ENCODE data around the gene CEACAM6.
"Not testable (repeated sequence)": the region's sequence is repeated elsewhere in the genome, so short reads cannot be mapped to it uniquely, and the experiment has no call there.

The CEACAM6 gene

DNA sequence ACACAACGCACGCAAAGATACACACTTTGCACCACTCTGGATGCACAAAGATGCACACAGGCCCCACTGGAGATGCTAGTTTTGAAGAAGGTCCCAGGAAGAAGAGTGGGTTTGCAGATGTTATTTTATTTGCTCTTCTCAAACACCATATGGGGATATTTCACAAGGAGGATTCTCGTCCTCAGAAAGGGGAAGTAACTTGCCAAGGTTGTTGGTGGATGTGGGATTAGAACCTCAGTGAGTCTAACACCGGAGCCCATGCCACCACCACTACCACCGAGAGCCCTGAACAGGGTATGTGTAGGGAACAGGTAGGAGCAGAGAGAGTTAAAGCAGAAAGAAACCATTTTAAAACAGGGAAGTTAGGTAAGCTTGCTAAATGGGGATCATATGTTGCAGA, 9.6 kb upstream of the CEACAM6 start:
- Histone ChIP-seq H3K9me3 (ENCODE audit: control insufficient read depth in 1 of 2, low read length in 2 of 2) (no peaks in the 10 kb centered on the region), H3K4me3 (ENCODE audit: low read depth in 1 of 2, low read length in 2 of 2) (no peak overlapping the region), H3K36me3 (ENCODE audit: control insufficient read depth in 1 of 2, insufficient read depth in 2 of 2, low read length in 2 of 2) (no peaks in the 10 kb centered on the region), H3K27ac (ENCODE audit: low read depth, low read length) (no peak overlapping the region), H3K27me3 (ENCODE audit: control insufficient read depth in 1 of 2, insufficient read depth in 2 of 2, low read length in 2 of 2) (peaks cover 0 to 3% of the 10 kb centered on the region in 2 donors), H3K9ac (ENCODE audit: low read depth in 1 of 2, low read length in 2 of 2) (no peak overlapping the region), H3K4me1 (ENCODE audit: control insufficient read depth in 1 of 2, insufficient read depth in 2 of 2, low read length in 2 of 2) (peaks cover 8 to 31% of the 10 kb centered on the region in 2 donors)

GRCh38 chr19:41746593-41747227, 8.6 kb upstream of the CEACAM6 start:
- no peak overlapping the region for H3K4me3 ChIP-seq (ENCODE audit: low read depth in 1 of 2, low read length in 2 of 2)
- peaks cover 0 to 3% of the 10 kb centered on the region in 2 donors for H3K27me3 ChIP-seq (ENCODE audit: control insufficient read depth in 1 of 2, insufficient read depth in 2 of 2, low read length in 2 of 2)
- no peak overlapping the region for H3K27ac ChIP-seq (ENCODE audit: low read depth, low read length)

GRCh38 chr19:41748012-41748411, 7.3 kb upstream of the CEACAM6 start:
- Histone ChIP-seq H3K9me3 (ENCODE audit: control insufficient read depth in 1 of 2, low read length in 2 of 2) (no peaks in the 10 kb centered on the region), H3K27ac (ENCODE audit: low read depth, low read length) (no peak overlapping the region), H3K4me3 (ENCODE audit: low read depth in 1 of 2, low read length in 2 of 2) (no peak overlapping the region), H3K36me3 (ENCODE audit: control insufficient read depth in 1 of 2, insufficient read depth in 2 of 2, low read length in 2 of 2) (no peaks in the 10 kb centered on the region), H3K4me1 (ENCODE audit: control insufficient read depth in 1 of 2, insufficient read depth in 2 of 2, low read length in 2 of 2) (peaks cover 8 to 25% of the 10 kb centered on the region in 2 donors), H3K9ac (ENCODE audit: low read depth in 1 of 2, low read length in 2 of 2) (no peak overlapping the region), H3K27me3 (ENCODE audit: control insufficient read depth in 1 of 2, insufficient read depth in 2 of 2, low read length in 2 of 2) (peaks cover 0 to 3% of the 10 kb centered on the region in 2 donors)

More at GRCh38 chr19:41746593-41747227, 8.6 kb upstream of the CEACAM6 start:
- Histone ChIP-seq H3K9ac (ENCODE audit: low read depth in 1 of 2, low read length in 2 of 2) (no peak overlapping the region), H3K9me3 (ENCODE audit: control insufficient read depth in 1 of 2, low read length in 2 of 2) (no peaks in the 10 kb centered on the region), H3K36me3 (ENCODE audit: control insufficient read depth in 1 of 2, insufficient read depth in 2 of 2, low read length in 2 of 2) (no peaks in the 10 kb centered on the region), H3K4me1 (ENCODE audit: control insufficient read depth in 1 of 2, insufficient read depth in 2 of 2, low read length in 2 of 2) (peaks cover 8 to 25% of the 10 kb centered on the region in 2 donors)

- not testable (repeated sequence) for H3K9me3 ChIP-seq (ENCODE audit: control insufficient read depth in 1 of 2, low read length in 2 of 2); H3K9ac ChIP-seq (ENCODE audit: low read depth in 1 of 2, low read length in 2 of 2); H3K4me3 ChIP-seq (ENCODE audit: low read depth in 1 of 2, low read length in 2 of 2); H3K27me3 ChIP-seq (ENCODE audit: control insufficient read depth in 1 of 2, insufficient read depth in 2 of 2, low read length in 2 of 2); H3K36me3 ChIP-seq (ENCODE audit: control insufficient read depth in 1 of 2, insufficient read depth in 2 of 2, low read length in 2 of 2); H3K27ac ChIP-seq (ENCODE audit: low read depth, low read length)
- H3K4me1 ChIP-seq (ENCODE audit: control insufficient read depth in 1 of 2, insufficient read depth in 2 of 2, low read length in 2 of 2): peaks cover 8 to 15% of the 10 kb centered on the region in 2 donors
These were observed 4.8 kb upstream of the CEACAM6 start for GRCh38 chr19:41750248-41751134.

DNA sequence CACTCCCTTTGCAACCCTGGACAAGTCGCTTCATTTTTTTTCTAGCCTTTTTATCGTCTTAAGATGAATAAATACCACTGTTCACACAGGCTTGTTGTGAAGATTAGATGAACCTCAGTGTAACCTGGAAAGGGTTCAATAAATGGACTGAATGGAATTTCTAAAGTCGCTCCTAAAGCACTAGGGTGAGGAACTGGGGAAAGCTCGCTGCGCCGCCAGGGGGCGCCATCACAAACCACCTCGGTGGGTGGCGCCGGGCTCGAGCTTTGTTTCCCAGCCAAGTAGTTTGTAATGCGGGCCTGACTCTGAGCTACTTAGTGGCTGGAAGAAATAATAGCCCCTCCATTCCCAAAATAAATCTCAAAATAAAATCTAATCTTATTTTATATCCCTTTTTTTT, 2.2 kb upstream of the CEACAM6 start:
- H3K4me3 ChIP-seq (ENCODE audit: low read depth in 1 of 2, low read length in 2 of 2): no peak overlapping the region
- H3K9me3 ChIP-seq (ENCODE audit: control insufficient read depth in 1 of 2, low read length in 2 of 2): no peaks in the 10 kb centered on the region
- peaks cover 8 to 16% of the 10 kb centered on the region in 2 donors for H3K4me1 ChIP-seq (ENCODE audit: control insufficient read depth in 1 of 2, insufficient read depth in 2 of 2, low read length in 2 of 2)
- no peaks in the 10 kb centered on the region for H3K27me3 ChIP-seq (ENCODE audit: control insufficient read depth in 1 of 2, insufficient read depth in 2 of 2, low read length in 2 of 2)
- H3K36me3 ChIP-seq (ENCODE audit: control insufficient read depth in 1 of 2, insufficient read depth in 2 of 2, low read length in 2 of 2): no peaks in the 10 kb centered on the region
- H3K9ac ChIP-seq (ENCODE audit: low read depth in 1 of 2, low read length in 2 of 2): no peak overlapping the region
- H3K27ac ChIP-seq (ENCODE audit: low read depth, low read length): no peak overlapping the region

DNA sequence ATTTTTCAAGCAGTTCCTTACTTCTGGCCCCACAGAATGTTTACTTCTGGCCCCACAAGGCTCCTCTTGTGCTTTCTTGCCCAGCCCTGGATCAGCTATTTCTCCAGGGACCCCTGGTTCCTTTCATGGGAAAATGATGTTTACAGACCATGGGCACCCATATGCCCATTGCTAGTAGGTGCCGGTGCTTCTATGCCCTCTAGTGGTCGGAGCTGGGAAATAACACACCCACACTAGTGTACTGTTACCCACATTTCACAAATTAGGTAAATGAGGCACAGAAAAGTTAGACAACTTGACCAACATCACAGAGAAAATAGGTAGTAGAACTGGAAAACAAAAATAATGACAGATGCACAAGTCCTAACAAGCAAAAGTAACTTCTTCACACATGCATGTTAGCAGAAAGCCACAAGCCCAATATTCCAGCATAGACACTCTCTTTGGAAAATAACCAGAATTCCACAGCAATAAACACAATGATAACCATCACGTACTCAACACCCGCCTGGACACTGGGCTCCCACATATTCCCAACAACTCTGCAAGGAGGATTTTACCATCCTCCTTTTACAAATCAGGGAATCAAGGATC, 1.3 kb upstream of the CEACAM6 start:
- H3K27me3 ChIP-seq (ENCODE audit: control insufficient read depth in 1 of 2, insufficient read depth in 2 of 2, low read length in 2 of 2): no peaks in the 10 kb centered on the region
- H3K9me3 ChIP-seq (ENCODE audit: control insufficient read depth in 1 of 2, low read length in 2 of 2): no peaks in the 10 kb centered on the region
- no peaks in the 10 kb centered on the region for H3K36me3 ChIP-seq (ENCODE audit: control insufficient read depth in 1 of 2, insufficient read depth in 2 of 2, low read length in 2 of 2)
- H3K27ac ChIP-seq (ENCODE audit: low read depth, low read length): no peak overlapping the region
- peaks cover 8 to 19% of the 10 kb centered on the region in 2 donors for H3K4me1 ChIP-seq (ENCODE audit: control insufficient read depth in 1 of 2, insufficient read depth in 2 of 2, low read length in 2 of 2)
- H3K4me3 ChIP-seq (ENCODE audit: low read depth in 1 of 2, low read length in 2 of 2): no peak overlapping the region
- H3K9ac ChIP-seq (ENCODE audit: low read depth in 1 of 2, low read length in 2 of 2): no peak overlapping the region

DNA sequence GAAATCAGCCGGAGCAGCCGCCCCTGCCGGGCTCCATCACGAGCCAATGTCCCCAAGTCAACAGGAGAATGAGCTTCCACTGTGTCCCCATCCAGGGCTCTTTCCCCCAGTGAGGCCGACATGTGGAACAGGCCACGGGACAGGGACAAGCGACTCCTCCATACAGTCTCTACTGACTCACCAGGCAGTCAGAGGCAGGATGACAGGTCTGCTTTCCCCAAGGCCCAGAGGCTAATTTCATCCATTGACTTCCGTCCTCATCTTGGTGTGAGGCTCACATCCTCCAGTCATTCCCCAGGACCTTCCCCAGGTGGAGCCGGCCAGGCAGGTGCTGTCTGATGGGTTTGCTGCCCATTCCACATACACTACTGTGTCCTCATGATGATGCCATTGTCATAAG, 3.5 kb downstream of the CEACAM6 start:
- Histone ChIP-seq H3K4me1 (ENCODE audit: control insufficient read depth in 1 of 2, insufficient read depth in 2 of 2, low read length in 2 of 2) (peaks cover 8 to 17% of the 10 kb centered on the region in 2 donors), H3K27me3 (ENCODE audit: control insufficient read depth in 1 of 2, insufficient read depth in 2 of 2, low read length in 2 of 2) (no peaks in the 10 kb centered on the region), H3K9me3 (ENCODE audit: control insufficient read depth in 1 of 2, low read length in 2 of 2) (no peaks in the 10 kb centered on the region), H3K36me3 (ENCODE audit: control insufficient read depth in 1 of 2, insufficient read depth in 2 of 2, low read length in 2 of 2) (no peaks in the 10 kb centered on the region), H3K27ac (ENCODE audit: low read depth, low read length) (no peak overlapping the region), H3K4me3 (ENCODE audit: low read depth in 1 of 2, low read length in 2 of 2) (no peak overlapping the region), H3K9ac (ENCODE audit: low read depth in 1 of 2, low read length in 2 of 2) (no peak overlapping the region)

- H3K4me1 ChIP-seq (ENCODE audit: control insufficient read depth in 1 of 2, insufficient read depth in 2 of 2, low read length in 2 of 2): peaks cover 0 to 14% of the 10 kb centered on the region in 2 donors
- no peak overlapping the region for H3K4me3 ChIP-seq (ENCODE audit: low read depth in 1 of 2, low read length in 2 of 2)
- H3K9me3 ChIP-seq (ENCODE audit: control insufficient read depth in 1 of 2, low read length in 2 of 2): no peaks in the 10 kb centered on the region
These were observed 11.8 kb downstream of the CEACAM6 start for GRCh38 chr19:41767115-41767514.

GRCh38 chr19:41768105-41768504, 12.8 kb downstream of the CEACAM6 start:
- not testable (repeated sequence) for H3K9me3 ChIP-seq (ENCODE audit: control insufficient read depth in 1 of 2, low read length in 2 of 2); H3K27ac ChIP-seq (ENCODE audit: low read depth, low read length); H3K9ac ChIP-seq (ENCODE audit: low read depth in 1 of 2, low read length in 2 of 2); H3K27me3 ChIP-seq (ENCODE audit: control insufficient read depth in 1 of 2, insufficient read depth in 2 of 2, low read length in 2 of 2); H3K4me3 ChIP-seq (ENCODE audit: low read depth in 1 of 2, low read length in 2 of 2); H3K36me3 ChIP-seq (ENCODE audit: control insufficient read depth in 1 of 2, insufficient read depth in 2 of 2, low read length in 2 of 2)
- H3K4me1 ChIP-seq (ENCODE audit: control insufficient read depth in 1 of 2, insufficient read depth in 2 of 2, low read length in 2 of 2): peaks cover 2 to 22% of the 10 kb centered on the region in 2 donors

More at GRCh38 chr19:41767115-41767514, 11.8 kb downstream of the CEACAM6 start:
- no peaks in the 10 kb centered on the region for H3K36me3 ChIP-seq (ENCODE audit: control insufficient read depth in 1 of 2, insufficient read depth in 2 of 2, low read length in 2 of 2)
- no peak overlapping the region for H3K9ac ChIP-seq (ENCODE audit: low read depth in 1 of 2, low read length in 2 of 2)
- H3K27me3 ChIP-seq (ENCODE audit: control insufficient read depth in 1 of 2, insufficient read depth in 2 of 2, low read length in 2 of 2): no peaks in the 10 kb centered on the region
- no peak overlapping the region for H3K27ac ChIP-seq (ENCODE audit: low read depth, low read length)

DNA sequence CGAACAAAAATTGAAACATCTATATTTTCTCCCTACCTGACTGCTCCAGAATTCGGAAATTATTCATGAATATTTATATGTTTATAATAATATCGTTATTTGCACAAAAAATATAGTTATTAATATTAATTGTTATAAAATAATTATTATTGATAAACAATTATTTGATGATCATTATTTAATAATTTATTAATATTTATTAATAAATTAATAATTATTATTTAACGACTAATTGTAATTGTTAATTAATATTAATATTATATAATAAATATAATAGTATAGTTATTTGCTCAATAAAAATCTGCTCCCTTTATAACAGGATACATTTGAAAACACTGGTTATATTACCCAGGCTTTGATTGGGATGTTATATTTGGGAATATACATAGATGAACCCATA, 14.3 kb downstream of the CEACAM6 start:
- H3K36me3 ChIP-seq (ENCODE audit: control insufficient read depth in 1 of 2, insufficient read depth in 2 of 2, low read length in 2 of 2): no peaks in the 10 kb centered on the region
- H3K4me1 ChIP-seq (ENCODE audit: control insufficient read depth in 1 of 2, insufficient read depth in 2 of 2, low read length in 2 of 2): peaks cover 10 to 32% of the 10 kb centered on the region in 2 donors
- no peaks in the 10 kb centered on the region for H3K27me3 ChIP-seq (ENCODE audit: control insufficient read depth in 1 of 2, insufficient read depth in 2 of 2, low read length in 2 of 2)
- no peak overlapping the region for H3K4me3 ChIP-seq (ENCODE audit: low read depth in 1 of 2, low read length in 2 of 2)
- no peak overlapping the region for H3K27ac ChIP-seq (ENCODE audit: low read depth, low read length)
- H3K9ac ChIP-seq (ENCODE audit: low read depth in 1 of 2, low read length in 2 of 2): no peak overlapping the region
- H3K9me3 ChIP-seq (ENCODE audit: control insufficient read depth in 1 of 2, low read length in 2 of 2): no peaks in the 10 kb centered on the region
